HG03196 (cell line): ENCODE results near the gene SPDYE11.
"Not testable (repeated sequence)": the region's sequence is repeated elsewhere in the genome, so short reads cannot be mapped to it uniquely, and the experiment has no call there.

Experiments used
- ATAC-seq: cut with Tn5 transposase; IDR thresholded peaks from one replicate; pipeline ENCODE4 v1.9.1; 2021; ENCODE audit not compliant: unreplicated experiment

The SPDYE11 gene, protein sequence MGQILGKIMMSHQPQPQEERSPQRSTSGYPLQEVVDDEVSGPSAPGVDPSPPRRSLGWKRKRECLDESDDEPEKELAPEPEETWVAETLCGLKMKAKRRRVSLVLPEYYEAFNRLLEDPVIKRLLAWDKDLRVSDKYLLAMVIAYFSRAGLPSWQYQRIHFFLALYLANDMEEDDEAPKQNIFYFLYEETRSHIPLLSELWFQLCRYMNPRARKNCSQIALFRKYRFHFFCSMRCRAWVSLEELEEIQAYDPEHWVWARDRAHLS

DNA sequence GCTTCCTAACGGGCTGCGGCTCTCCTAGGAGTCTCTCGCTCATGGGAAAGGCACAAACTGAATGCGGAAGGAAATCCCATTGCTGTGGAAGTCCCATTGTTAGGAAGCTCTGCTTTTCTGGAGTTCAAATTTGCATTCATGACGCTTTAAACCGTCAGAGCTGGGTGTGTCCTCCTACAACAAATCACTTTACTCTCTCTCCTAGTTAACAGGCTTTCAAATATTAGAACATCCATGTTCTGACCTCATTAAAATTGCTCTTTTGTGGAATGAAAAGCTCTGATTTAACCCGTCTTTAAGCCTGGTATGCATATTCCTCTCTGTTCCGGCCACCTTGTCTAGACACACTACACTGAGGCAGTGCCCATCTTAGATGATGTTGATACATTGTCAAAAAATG is at the start of gene SPDYE11:
Gene SPDYE11 (minus strand): TSS at position 101 of the 400 bp plus-strand sequence. CDS start 1,800 bp downstream, outside the sequence.
- ATAC-seq = not testable (repeated sequence)

DNA sequence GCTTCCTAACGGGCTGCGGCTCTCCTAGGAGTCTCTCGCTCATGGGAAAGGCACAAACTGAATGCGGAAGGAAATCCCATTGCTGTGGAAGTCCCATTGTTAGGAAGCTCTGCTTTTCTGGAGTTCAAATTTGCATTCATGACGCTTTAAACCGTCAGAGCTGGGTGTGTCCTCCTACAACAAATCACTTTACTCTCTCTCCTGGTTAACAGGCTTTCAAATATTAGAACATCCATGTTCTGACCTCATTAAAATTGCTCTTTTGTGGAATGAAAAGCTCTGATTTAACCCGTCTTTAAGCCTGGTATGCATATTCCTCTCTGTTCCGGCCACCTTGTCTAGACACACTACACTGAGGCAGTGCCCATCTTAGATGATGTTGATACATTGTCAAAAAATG is 28.2 kb upstream of the SPDYE11 start, which contains the start of gene SPDYE9:
Gene SPDYE9 (minus strand): TSS at position 101 of the 400 bp plus-strand sequence. CDS start 1,800 bp downstream, outside the sequence.
- ATAC-seq = not testable (repeated sequence)

DNA sequence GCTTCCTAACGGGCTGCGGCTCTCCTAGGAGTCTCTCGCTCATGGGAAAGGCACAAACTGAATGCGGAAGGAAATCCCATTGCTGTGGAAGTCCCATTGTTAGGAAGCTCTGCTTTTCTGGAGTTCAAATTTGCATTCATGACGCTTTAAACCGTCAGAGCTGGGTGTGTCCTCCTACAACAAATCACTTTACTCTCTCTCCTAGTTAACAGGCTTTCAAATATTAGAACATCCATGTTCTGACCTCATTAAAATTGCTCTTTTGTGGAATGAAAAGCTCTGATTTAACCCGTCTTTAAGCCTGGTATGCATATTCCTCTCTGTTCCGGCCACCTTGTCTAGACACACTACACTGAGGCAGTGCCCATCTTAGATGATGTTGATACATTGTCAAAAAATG is 28.0 kb downstream of the SPDYE11 start, which contains the start of gene SPDYE8:
Gene SPDYE8 (minus strand): TSS at position 101 of the 400 bp plus-strand sequence. CDS start 1,800 bp downstream, outside the sequence.
- ATAC-seq = not testable (repeated sequence)

DNA sequence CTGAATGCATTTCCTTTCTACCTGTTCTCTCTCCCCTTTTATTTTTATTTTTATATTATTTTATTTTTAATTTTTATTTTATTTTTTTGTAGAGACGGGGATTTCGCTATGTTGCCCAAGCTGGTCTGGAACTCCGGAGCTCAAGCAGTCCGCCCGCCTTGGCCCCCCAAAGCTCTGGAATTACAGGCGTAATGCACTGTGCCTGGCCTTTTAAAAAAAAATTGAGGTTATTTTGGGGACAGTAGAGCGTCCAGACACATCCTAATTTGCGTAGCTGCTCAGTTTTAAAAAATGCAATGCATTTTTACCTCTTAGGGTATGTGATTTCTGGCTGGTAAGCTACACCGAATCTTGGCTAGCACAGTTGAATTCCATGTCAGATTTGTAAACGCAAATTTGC is 51.2 kb downstream of the SPDYE11 start:
- ATAC-seq = not testable (repeated sequence)

DNA sequence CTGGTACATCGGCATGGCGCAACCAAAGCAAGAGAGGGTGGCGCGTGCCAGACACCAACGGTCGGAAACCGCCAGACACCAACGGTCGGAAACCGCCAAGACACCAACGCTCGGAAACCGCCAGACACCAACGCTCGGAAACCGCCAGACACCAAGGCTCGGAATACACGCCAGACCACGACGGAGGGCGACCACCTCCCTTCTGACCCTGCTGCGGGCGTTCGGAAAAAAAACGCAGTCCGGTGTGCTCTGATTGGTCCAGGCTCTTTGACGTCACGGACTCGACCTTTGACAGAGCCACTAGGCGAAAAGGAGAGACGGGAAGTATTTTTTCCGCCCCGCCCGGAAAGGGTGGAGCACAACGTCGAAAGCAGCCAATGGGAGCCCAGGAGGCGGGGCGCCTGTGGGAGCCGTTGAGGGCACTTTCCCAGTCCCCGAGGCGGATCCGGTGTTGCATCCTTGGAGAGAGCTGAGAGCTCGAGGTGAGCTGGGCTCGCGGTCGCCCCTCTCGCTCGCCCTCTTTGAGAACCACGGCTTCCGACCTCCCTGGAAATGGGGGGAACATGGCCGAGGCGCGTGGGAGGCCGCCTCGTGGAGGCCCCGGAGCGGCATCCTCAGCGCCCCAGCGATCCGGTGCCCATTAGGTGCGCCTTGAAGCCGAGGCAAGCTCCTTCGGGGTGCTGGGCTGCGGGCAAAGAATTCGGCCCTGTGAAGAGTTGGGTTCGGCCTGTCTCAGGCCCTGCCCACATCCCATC is 51.8 kb downstream of the SPDYE11 start:
- ATAC-seq = peak; percentile 78

DNA sequence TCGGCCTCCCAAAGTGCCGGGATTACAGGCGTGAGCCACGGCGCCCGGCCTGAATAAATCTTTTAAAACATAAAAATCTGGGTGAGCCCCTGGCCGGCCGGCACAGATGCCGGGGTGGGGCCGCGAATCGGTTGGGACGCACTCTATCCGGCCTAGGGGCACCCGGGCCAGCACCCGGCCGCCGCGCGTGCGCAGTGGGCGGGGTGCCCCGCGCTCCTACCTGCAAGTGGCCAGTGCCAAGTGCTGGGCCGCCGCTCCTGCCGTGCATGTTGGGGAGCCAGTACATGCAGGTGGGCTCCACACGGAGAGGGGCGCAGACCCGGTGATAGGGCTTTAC is 52.4 kb downstream of the SPDYE11 start:
- peak; percentile 75 for ATAC-seq

DNA sequence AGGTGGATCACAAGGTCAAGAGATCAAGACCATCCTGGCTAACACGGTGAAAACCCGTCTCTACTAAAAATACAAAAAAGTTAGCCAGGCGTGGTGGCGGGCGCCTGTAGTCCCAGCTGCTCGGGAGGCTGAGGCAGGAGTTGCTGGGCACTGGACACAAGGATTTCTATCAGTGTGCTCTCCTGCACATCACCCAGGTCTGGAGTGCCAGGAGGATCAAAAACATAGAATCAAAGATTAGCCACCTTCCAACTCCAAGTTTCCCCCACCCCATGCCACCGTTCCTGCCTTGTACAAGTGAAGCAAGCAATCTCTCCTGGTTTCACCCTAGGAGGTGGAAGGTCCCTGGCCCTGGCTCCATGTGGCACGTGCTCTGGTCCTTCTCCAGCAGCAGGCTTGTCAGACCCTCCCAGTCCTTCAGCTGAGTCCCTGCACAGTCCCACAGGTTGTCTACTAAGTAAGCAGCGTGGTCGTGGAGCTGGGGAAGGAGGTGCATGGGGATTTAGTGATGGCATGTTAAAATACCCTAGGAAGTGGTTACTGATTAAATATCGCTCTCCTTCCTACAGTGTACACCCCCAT is 59.7 kb downstream of the SPDYE11 start:
- ATAC-seq = not testable (repeated sequence)
